Fibroblast of skin of left biceps (primary cell): ENCODE measurements around the gene SOX8.

Experiments used
- DNase-seq, 2 experiments: peaks; one replicate each; pipeline ENCODE4 v3.0.0-alpha.2; 2013; ENCODE audit warnings: low read depth in 2 of 2

The SOX8 gene

DNA sequence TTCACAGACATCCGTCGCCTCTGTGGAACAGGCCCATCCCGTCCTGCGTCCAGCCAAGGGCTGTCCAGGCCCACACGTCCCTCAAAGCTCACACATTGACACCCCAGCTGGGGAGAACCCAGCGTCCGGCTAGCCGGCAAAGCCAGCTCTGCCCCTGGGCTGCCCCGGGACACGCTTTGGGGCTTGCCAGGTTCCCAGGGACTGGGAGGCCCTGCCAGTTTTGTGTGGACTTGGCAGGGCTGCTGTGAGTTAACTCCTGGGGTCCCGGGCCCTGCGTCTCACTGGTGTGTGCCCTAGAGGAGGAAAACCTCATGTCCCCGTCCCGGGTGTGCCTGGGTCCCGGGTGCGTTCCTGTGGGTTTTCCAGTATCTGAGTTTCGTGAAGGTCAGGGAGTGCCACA, 6.3 kb downstream of the SOX8 start:
- DNase-seq = no peak

DNA sequence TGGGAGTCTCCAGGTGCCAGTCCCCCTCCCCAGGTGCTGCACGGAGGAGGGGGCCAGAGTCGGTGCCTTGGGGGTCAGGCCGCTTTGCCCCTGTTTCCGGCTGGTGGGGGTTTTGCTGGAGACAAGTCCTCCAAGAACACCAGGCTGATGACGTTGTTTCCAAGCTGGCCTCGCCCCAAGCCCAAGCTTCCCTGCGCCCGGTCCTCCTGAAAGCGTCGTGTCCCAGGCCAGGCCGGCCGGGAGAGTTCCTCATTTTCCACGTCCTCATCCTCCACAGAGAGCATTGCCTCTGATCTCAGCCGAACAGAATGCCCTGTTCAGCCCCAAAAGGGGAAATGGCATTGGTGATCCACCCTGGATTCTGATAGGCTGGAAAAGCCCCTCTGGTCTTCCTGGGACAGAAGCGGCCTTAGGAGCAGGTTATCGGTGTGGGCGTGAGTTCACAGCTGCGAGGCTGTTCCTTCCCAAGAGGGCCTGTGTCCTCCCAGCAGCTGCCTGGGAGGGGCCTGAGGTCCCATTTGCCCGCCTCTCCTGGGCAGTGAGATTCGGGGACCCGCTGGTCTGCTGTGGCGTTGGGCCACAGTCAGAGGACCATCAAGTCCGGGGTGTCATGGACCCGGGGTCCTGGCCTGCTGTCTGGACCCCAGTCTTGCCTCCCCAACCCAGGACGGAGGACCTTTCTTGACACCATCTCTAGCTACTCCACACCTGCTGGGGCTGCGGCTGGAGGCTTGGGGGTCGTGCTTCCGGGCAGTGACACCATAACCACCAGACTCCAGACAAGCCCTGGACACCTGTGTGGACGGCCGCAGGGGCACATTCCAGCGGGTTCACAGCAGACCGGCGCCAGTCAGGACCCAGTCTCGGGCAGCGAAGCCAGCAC, 7.1 kb downstream of the SOX8 start:
- DNase-seq = no peak

DNA sequence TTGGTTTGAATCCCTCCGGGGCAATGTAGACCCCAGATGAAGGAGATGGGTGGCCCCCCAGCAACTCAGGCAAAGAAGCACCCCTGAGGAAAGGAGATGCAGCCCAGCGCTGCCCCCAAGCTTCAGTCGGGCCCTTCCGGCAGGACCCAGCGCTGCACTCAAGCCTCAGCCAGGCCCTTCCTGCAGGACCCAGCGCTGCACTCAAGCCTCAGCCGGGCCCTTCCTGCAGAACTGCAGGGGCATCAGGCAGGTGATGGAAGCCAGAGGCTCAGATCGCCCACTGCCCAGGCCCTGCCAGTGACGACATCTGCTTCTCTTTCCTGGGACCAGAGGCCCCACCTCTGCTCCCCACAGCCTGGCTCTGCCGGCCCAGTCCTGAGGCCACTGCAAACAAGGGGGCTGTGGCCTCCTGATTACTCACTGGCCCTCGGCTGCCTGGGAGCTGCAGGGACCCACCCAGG, 7.8 kb downstream of the SOX8 start:
- DNase-seq = no peak

DNA sequence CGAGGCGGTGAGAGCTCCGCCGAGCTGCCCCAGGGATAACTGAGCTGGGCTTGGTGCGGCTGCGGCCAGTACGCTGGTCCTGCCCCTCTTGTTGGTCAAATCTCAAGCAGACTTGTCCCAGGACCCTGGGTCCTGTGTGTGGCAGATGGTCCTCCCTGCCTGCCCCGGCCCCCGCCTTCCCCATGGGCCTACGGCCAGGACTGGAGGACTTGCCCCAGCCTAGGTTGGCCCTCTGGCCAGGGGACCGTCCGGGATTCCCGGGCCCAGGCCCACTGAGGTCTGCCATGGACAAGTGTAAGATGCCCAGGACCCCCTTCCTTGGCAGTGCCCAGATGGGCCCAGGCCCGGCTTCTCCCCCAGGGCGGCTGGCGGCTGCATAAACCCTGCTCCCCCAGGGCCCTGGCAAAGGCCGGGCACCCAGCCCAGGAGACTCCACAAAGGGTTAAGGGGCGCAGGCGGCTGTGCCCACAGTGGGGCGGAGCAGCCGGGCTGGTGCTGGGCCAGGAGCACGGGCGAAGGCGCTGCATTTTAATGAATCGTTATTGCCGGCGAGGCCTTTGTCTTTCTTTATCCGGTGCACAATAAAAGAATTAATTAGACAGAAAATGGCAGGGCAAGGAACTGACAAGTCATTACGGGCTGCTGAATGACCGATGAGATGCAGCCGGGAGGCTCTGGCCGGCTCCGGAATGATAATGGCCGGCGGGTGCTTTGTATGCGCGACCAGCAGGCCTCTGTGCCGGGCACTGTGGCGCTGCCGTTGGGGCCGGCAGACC, 9.1 kb downstream of the SOX8 start:
- DNase-seq = no peak

DNA sequence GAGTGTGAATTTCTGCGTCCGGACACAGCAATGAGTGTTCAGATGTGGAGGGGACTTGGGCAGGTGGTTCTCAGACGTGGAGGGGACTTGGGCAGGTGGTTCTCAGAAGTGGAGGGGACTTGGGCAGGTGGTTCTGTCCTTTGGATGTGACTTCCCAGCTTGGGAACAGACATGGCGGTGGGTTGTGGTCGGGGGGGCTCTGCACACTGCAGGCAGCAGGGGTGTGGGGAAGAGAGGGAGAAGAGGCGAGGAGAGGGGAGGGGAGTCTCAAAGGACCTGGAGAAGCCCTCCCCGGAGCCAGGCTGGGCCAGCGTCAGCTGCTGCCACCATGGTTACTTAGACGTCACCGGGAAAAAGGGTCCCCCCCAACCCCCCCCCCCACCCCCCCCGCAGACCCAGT, 9.8 kb downstream of the SOX8 start:
- no peak for DNase-seq

DNA sequence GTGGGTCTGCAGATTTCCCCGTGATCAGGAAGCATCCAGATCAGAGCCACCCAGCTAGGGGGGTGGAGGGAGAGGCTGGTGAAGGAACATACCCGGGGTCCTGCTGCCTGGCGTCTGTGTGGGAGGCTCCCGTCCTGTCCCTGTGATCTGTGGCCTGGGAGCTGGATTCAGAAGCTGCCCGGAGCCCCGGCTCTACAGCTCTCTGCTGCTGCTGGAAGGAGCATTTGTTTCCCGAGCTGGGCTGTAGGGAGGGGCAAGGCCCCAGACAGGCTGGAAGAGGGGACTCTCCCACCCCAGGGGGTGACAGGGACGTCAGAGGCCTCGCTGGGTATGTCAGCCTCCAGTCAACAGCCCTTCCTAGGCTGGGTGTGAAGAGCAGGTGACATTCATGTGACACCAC, 10.2 kb downstream of the SOX8 start:
- DNase-seq = no peak

DNA sequence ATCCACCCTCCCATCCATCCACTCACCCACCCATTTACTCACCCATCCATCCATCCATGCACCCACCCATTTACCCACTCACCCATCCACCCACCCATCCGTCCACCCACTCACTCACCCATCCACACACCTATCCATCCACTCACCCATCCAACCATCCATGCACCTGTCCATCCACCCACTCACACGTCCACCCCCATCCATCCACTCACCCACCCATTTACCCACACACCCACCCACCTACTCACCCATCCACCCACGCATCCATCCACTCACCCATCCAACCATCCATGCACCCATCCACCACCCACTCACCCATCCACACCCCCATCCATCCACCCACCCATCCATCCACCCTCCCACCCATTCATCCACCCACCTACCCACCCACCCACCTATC, 12.2 kb downstream of the SOX8 start:
- DNase-seq = no peak

DNA sequence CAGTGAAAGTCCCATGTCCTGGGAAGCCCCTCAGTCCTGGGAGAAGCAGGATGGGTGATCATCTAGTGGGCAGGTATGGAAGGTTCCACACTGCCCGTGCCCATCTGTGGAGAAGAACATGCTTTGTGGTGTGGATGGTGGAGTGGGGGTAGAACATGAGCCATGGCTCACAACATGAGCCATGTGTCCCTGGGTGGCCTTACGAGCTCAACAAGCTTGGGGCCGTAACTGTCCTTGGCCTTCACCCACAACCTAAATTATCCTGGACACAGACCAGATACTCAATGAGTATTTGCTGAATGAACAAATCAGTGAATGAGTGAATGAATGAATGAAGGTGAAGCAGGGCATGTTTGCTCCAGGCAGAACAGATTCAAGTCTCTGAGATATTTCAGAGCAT, 13.5 kb downstream of the SOX8 start:
- no peak for DNase-seq

DNA sequence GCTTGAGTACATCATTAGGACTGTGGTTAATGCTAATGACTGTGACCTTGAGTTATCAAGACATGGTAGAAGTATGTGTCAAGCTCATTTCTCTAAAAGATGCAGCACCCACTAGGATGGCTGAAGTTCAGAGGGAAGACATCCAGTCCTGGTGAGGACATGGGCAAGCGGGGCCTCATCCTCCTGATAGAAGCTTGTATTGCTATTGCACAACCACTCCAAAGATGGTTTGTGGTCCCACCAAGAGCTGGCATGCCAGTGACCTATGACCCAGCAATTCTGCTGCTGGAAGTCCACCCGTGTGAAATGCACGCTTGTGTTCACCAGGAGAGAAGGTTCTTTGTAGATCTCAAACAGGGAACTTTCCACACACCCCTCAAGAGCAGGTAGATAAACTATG, 14.2 kb downstream of the SOX8 start:
- DNase-seq = no peak

DNA sequence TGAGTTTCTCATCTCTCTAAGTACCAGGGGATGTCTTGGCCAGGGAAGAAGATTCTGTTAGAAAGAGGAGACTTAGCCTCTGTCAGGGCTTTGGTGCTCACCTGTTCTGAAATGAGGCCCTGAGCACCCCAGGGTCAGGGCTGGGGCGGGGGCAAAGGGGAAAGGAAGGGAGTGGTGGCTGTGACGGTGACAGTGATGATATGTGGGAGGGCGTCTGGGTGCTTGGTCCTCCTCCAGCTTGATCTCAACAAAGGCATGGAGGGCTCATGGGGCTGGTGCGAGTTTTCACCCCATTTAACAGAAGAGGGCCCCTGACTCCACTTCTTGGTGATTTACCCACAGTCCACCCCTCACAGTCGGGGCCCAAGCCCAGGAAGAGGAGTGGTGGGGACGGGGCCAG, 15.1 kb downstream of the SOX8 start:
- no peak for DNase-seq

DNA sequence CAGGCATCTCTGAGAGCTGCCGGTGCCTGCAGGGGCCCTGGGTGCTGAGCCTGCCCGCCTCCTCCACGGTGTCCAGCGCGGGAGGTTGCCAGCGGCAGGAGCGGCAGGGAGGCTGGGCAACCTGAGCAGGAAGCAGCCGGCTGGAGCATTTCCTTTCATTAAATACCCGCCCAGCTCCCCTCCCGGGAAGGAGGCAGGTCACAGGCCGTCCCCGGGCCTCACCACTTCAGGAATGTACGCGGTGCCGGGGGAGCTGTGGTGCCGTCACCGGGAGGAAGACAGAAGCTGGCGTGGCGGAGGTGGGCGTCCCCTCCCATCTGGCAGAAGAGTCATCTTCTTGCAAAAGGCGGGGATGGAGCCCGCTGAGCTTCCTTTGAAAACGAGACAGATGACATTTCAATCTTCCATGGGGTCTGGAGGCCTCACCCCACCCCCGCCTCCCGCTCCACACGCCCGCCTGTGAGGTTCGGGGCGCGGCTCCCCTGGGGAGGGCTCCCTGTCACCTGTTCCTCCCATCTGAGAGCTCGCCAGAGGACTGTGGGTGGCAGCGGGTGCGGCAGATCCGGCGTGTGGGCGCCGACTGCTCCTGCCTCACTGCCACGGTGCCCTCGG, 16.0 kb downstream of the SOX8 start:
- DNase-seq = no peak

DNA sequence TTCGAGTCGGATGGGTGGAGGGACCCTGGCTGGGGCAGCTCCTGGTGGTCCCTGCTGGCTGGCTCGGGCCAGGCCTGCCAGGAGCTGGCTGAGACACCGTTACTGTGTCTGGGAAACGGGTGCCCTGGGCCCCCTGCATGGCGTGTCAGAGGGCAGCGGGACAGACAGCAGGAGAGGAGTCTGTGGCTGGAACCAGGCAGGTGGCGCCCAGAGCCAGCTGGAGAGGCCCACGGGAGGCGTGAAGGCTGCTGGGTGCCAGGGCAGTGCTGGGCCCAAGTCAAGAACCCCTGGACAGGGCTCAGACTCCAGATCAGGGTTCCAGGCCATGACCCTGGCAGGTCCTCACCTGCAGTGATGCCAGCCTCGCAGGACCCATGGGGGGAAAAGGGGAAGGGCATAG, 16.6 kb downstream of the SOX8 start:
- DNase-seq = no peak

DNA sequence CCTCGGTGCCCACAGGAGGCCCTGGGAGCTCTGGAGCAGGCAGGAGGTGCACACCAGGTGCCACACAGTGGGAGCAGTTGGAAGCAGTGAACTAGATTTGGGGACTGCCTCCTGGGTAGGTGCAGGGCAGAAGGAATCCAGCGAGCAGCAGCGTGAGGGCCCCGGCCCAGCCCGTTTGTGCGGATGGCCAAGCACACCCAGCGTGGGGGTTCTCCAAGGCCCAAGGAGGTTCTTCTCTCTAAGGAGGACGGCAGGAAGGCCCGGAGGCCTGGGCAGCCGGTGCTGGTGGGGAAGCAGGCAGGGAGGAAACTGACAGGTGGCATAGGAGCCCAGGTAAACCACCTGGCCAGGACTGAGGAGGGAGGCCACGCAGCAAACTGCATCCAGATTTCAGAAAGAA, 17.0 kb downstream of the SOX8 start:
- DNase-seq = no peak

DNA sequence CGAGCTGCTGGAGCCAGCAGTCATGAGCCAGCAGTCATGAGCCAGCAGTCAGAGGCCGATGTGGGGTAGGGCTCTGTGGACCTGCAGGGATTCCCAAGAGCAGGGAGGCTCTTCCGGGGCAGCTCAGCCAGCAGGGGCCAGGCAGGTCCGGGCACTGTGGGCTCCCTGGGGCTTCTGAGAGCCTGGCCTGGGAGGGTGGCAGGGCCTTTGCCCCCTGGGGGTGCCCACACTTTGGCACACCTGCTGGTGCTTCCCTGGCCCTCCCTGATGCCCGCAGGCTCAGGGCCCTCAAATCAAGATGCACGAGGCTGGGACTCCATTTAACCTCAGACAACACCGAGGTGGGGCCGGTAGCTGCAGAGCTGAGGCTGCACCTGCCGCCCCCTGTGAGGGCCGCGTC, 18.1 kb downstream of the SOX8 start:
- DNase-seq = no peak

DNA sequence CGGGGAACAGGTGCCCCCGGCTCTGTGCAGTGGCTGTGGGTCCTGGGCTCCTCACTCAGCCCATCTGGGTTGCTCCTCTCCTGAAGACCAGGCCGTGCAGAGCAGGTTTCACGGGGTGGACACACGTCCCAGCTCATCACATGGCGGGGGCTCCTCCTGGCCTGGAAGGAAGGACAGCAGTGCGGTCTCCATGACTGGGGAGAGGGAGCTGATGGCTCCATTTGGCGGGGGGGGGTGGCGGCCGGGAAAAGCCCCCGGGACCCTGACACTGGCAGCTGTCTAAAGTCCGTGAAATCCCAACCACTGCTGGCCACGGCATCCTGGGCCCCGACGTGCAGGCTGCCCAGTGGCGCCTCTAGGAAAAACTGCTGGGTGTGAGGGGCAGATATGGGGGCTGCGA, 19.0 kb downstream of the SOX8 start:
- DNase-seq = no peak

DNA sequence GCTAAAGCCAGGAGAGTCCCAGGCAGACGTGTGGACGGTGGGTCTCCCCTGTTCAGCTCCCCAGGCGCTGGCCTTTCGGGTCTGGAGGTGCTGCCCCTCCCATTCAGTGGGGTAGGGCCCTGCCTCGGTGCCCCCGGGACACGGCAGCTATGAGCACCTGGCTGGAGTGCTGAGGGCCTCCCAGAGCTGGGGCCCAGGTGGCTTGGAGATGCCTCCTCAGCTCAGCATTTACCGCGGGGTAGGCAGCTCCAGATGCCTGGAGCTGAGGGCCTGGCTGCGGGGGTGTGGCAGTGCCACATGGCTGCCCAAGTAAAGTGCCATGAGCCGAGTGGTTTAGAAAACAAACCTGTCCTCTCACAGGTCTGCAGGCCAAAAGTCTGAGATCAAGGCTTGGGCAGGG, 19.5 kb downstream of the SOX8 start:
- DNase-seq = no peak

DNA sequence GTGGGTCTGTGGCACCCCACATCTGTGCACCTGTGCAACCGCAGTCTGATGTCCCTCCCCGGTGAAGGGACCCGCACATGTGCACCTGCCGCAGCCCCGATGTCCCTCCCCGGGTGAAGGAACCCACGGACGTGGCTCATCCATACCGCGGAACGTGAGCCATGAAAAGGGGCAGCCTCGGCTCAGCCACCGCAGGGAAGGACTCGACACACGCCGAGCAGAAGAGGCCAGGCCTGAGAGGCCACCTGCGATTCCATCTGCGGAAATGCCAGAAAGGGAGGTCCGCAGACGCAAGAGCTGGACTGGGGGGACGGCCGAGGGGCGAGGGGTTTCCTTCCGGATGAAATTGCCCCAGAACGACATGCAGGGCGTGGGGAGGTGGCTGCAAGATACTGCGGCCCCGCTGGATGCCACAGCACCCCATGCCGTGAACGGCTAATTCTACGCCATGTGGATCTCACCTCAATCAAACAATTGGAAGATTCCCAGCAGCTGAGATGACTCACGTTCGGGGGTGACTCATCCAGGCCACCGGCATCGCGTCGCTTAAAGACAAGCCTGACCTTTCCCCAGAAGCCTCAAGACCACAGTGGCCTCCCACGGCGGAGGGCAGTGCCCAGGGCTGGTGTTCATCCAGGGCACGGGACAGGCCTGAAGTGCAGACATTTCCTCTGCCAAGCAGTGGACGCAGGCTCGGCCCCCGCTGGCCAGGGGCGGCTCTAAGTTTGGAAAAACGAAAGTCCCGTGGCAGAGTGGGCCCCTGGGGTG, 21.0 kb downstream of the SOX8 start:
- no peak for DNase-seq

DNA sequence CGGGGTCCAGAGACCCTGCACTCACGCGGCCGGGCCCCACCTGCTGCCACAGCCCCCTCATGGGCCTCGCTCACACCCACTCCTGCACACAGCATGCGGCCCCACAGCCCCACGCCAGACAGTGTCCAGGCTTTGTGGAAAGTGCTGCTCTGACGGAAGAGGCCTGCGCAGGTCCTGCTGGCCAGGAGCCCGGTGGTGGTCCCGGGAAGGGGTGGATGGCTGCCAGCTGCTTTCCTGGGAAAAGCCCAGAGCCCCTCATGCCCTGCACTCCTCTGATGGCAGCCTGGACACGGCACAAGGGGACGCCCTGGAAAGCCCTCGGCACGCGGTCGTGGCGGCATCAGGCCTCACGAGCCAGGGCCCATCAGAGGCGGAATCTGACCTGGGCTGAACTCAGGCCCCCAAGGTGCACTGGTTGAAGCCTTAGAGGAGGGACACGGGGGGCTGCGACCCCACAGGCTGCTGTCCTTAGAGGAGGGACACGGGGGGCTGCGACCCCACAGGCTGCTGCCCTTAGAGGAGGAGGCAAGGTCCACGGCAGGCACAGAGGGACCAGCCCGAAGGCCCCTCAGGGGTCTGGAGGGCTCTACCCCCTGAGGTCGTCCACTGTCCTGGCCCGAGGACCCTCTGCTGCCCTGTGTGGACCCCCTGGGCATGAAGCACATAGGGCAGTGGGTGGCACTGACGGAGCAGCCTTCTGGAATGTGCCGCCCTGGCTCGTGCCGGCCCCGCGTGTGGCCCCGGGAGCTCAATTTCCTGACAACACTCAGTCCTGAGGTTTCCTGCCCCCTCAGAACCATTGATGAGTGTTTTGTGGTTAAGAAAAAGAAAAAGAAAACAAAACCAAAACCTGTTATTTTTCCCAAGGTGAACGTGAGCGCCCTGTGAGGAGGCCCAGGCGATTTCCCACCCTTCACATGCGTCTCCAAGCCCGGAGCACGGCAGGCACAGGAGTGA, 22.1 kb downstream of the SOX8 start:
- DNase-seq = no peak

DNA sequence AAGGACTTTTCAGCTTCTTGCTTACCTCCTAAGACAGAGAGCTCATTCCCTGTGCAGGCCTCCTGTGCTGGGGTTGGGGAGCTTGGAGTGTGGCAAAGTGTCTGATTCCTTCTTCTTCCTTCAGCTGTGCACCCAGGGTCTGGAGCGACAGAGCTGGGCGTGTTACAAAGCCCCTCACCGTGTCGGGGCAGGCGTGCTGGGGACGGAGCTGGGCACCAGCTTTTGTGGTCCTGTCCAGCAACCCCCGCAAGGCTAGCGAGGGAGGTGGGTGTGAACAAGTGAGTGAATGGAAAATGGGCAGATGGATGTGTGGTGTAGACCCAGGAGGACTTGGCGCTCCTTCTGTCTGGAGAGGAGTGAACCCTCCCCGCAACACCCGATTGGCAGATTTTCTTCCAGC, 23.7 kb downstream of the SOX8 start:
- no peak for DNase-seq

DNA sequence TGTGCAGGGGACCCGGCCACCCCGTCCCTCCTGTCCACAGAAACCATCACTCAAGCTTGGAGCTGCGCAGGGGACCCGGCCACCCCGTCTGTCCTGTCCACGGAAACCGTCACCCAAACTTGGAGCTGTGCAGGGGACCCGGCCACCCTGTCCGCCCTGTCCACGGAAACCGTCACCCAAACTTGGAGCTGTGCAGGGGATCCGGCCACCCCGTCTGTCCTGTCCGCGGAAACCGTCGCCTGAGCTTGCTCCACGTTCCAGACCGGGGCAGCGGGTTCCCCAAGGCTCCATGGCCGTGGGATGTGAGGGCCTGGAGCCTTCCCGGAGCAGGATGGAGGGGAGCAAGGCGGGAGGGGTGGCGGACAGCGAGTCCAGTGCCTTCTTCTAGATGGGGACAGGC, 25.2 kb downstream of the SOX8 start:
- no peak for DNase-seq
